ENCODE data around the gene ZFYVE9. TPM values are rescaled to one million over a fixed set of nuclear protein-coding genes. Genes with fewer than 3 reads are reported as not detected.
A peak's percentile ranks its signal among the peaks of the same experiment; 100 is the strongest.

The ZFYVE9 gene
- total and polyA plus RNA-seq, 2 experiments from 2014 or later: 5.4 to 27.3 TPM

- TF ChIP-seq CREB1 (CRISPR knock-in tag; IDR thresholded peaks at IDR 0.05; ENCODE audit: low read depth) (no peak), ZNF331 (CRISPR knock-in tag; IDR thresholded peaks at IDR 0.05; ENCODE audit: low read depth) (no peak), NANOG (IDR thresholded peaks at IDR 0.05; ENCODE audit: borderline replicate concordance) (no peak), REST (IDR thresholded peaks at IDR 0.05; ENCODE audit: unreplicated experiment) (no peak)
Observed at GRCh38 chr1:52139817-52140540, 1.9 kb upstream of the ZFYVE9 start (continued).

GRCh38 chr1:52140633-52141512, 1.0 kb upstream of the ZFYVE9 start:
- DNase-seq (ENCODE audit: low spot score): no peak
- Mint-ChIP-seq H3K27ac (no peak overlapping the region), H3K9me3 (peaks cover 3% of the 10 kb centered on the region; the same call in 1 of the 3 replicates), H3K4me1 (peaks cover 13% of the 10 kb centered on the region), H3K4me3 (peak overlapping the region; percentile 78), H3K27me3 (ENCODE audit: insufficient read depth, low read depth, poor library complexity) (peaks cover 6% of the 10 kb centered on the region), H3K36me3 (ENCODE audit: low read depth) (peaks cover 3% of the 10 kb centered on the region; the same call in 1 of the 3 replicates)
- Histone ChIP-seq H4K20me1 (replicated peaks; ENCODE audit: insufficient read depth) (peaks cover 8% of the 10 kb centered on the region; the same call in 1 of the 2 replicates), H2AFZ (peak overlapping the region; percentile 98), H3K27me3 (ENCODE audit: insufficient read depth) (peaks cover 15% of the 10 kb centered on the region; the same call in 1 of the 2 replicates), H3K27ac (ENCODE audit: low read depth) (no peak overlapping the region), H3F3A (replicated peaks; ENCODE audit: low read depth) (peaks cover 7% of the 10 kb centered on the region), H3K9me2 (ENCODE audit: insufficient read depth) (no peaks in the 10 kb centered on the region), H3K4me1 (ENCODE audit: insufficient read depth) (peaks cover 4% of the 10 kb centered on the region; the same call in 1 of the 2 replicates), H3K36me3 (ENCODE audit: insufficient read depth) (no peaks in the 10 kb centered on the region), H3K4me2 (peak overlapping the region; percentile 97), H3K4me3 (peak overlapping the region; percentile 95), H3K79me2 (replicated peaks; ENCODE audit: insufficient read depth) (peaks cover 30% of the 10 kb centered on the region)
- no peak for ATAC-seq
- TF ChIP-seq EZH2 (IDR thresholded peaks at IDR 0.05; ENCODE audit: low read depth, unreplicated experiment) (no peak), EZH2phosphoT487 (IDR thresholded peaks at IDR 0.05; ENCODE audit: unreplicated experiment) (no peak), JUNB (IDR thresholded peaks at IDR 0.05; ENCODE audit: unreplicated experiment) (no peak), NANOG (IDR thresholded peaks at IDR 0.05; ENCODE audit: borderline replicate concordance) (no peak), ETS1 (IDR thresholded peaks at IDR 0.05) (no peak), POLR2AphosphoS5 (IDR thresholded peaks at IDR 0.05; ENCODE audit: low read depth) (no peak), CTCF (conservative IDR thresholded peaks at IDR 0.05; ENCODE audit: low read depth in 2 of 2) (no peak), ZNF331 (CRISPR knock-in tag; IDR thresholded peaks at IDR 0.05; ENCODE audit: low read depth) (no peak), STAT1 (IDR thresholded peaks at IDR 0.05; ENCODE audit: unreplicated experiment) (no peak), CREB1 (CRISPR knock-in tag; IDR thresholded peaks at IDR 0.05; ENCODE audit: low read depth) (no peak)

Measured in GM23338 (cell line).